Activated CD4-positive, alpha-beta T cell treated with anti-CD3 and anti-CD28 coated beads, Interleukin-2, amount 50 U/mL, for 4 hours (primary cell): ENCODE measurements around the gene P2RY11.

Experiments
- DNase-seq, 2 experiments: peaks; one replicate each; pipeline ENCODE4 v3.0.0-alpha.2; 2020

P2RY11 gene

GRCh38 chr19:10113964-10114650 is 2.6 kb downstream of the P2RY11 start:
- no peak for DNase-seq

GRCh38 chr19:10114651-10115391 is 3.3 kb downstream of the P2RY11 start:
- no peak for DNase-seq

- DNase-seq: no peak
Measured at GRCh38 chr19:10115392-10116084, 4.0 kb downstream of the P2RY11 start.

- no peak for DNase-seq
Measured at GRCh38 chr19:10116085-10116865, 4.8 kb downstream of the P2RY11 start.

- DNase-seq: no peak
Measured at GRCh38 chr19:10116866-10117616, 5.5 kb downstream of the P2RY11 start.

GRCh38 chr19:10118960-10119359 is 7.5 kb downstream of the P2RY11 start:
- no peak for DNase-seq

GRCh38 chr19:10120538-10121189 is 9.2 kb downstream of the P2RY11 start:
- DNase-seq: no peak

GRCh38 chr19:10122045-10122444 is 10.6 kb downstream of the P2RY11 start:
- no peak for DNase-seq

- DNase-seq: no peak
Measured at GRCh38 chr19:10124429-10124828, 12.9 kb downstream of the P2RY11 start.

- no peak for DNase-seq
Measured at GRCh38 chr19:10126213-10126639, 14.7 kb downstream of the P2RY11 start.

GRCh38 chr19:10132905-10133304 is 21.4 kb downstream of the P2RY11 start:
- DNase-seq: no peak

GRCh38 chr19:10133596-10133995 is 22.1 kb downstream of the P2RY11 start:
- no peak for DNase-seq

- DNase-seq: no peak
Measured at GRCh38 chr19:10134040-10134439, 22.5 kb downstream of the P2RY11 start.

GRCh38 chr19:10135551-10136334 is 24.2 kb downstream of the P2RY11 start:
- no peak for DNase-seq

- DNase-seq: no peak
Measured at GRCh38 chr19:10136936-10137335, 25.4 kb downstream of the P2RY11 start.

- DNase-seq: no peak
Measured at GRCh38 chr19:10137751-10138682, 26.5 kb downstream of the P2RY11 start.

GRCh38 chr19:10138879-10139795 is 27.6 kb downstream of the P2RY11 start:
- DNase-seq: no peak

GRCh38 chr19:10139952-10140351 is 28.5 kb downstream of the P2RY11 start:
- no peak for DNase-seq

GRCh38 chr19:10141479-10141878 is 30.0 kb downstream of the P2RY11 start:
- DNase-seq: no peak
